Measurements from ENCODE around the gene ZNF579.

DNA sequence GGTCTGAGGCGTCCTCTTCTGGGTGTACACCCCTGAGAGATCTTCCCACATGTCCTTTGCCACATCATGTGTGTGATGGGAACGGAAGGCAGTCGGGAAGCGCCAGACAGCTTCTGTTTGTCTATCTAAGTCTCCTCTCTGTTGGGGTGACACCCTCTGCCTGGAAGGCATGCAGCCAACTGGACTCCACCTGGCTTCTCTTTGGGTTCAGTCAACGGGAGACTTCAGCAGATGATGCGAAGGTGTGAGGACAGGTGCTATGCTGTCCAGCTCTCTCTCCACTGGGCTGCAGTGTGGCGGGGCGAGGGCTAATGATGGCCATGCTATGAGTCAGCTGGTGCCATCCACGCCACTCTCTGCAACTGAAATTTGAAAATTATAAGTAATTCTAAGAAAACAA is 21.0 kb downstream of the ZNF579 start:
- TF ChIP-seq CTCF (conservative IDR thresholded peaks at IDR 0.05; ENCODE audit: low read length) (no peak), EZH2phosphoT487 (IDR thresholded peaks at IDR 0.05; ENCODE audit: borderline replicate concordance, low read depth, low read length) (no peak)

Measured in OCI-LY7 (cell line).